Colonic mucosa (tissue), 4 donors: Measurements from ENCODE around the gene UGDH. TPM values are rescaled to one million over a fixed set of nuclear protein-coding genes. Genes with fewer than 3 reads are reported as not detected.
"Not testable (repeated sequence)": the region's sequence is repeated elsewhere in the genome, so short reads cannot be mapped to it uniquely, and the experiment has no call there.

Experiments
- DNase-seq: peaks from one replicate; pipeline ENCODE4 v3.0.0-alpha.2; 2020
- H3K27ac ChIP-seq: fragments of 200-600 bp; one replicate; pipeline ENCODE4 v1.8.0; 2021
- H3K27me3 ChIP-seq: fragments of 200-600 bp; one replicate; pipeline ENCODE4 v1.8.0; 2021
- H3K36me3 ChIP-seq: fragments of 200-600 bp; one replicate; pipeline ENCODE4 v1.8.0; 2021
- H3K4me1 ChIP-seq: fragments of 200-600 bp; one replicate; pipeline ENCODE4 v1.8.0; 2021; ENCODE audit warnings: mild to moderate bottlenecking
- H3K4me3 ChIP-seq: fragments of 200-600 bp; one replicate; pipeline ENCODE4 v1.8.0; 2021
- H3K9ac ChIP-seq, 2 donors: one replicate each; pipeline ENCODE4 v1.7.0; 2013; ENCODE audit warnings: control low read depth in 2 of 2, low read depth in 2 of 2, low read length in 2 of 2
- H3K9me3 ChIP-seq: fragments of 200-600 bp; one replicate; pipeline ENCODE4 v1.8.0; 2021
- CTCF ChIP-seq: fragments of 200-600 bp; IDR thresholded peaks from one replicate; pipeline ENCODE4 v1.8.0; 2022; ENCODE audit warnings: antibody characterized with exemption, mild to moderate bottlenecking
- intact Hi-C: fragments of 100-400 bp; cut with DNase I; formaldehyde crosslinking; loops from one replicate; pipeline ENCODE4 v1.14.1; 2022
- total RNA-seq, 2 donors: library from RNA; stranded (reverse); fragmentation: NEBNext Ultra II Directional in 1 of 2; extraction: Animal tissue kit (Norgen Biotek cat#: 25700) in 1 of 2; gene quantifications; one replicate each; pipeline ENCODE4 v1.2.1, GENCODE V29; 2021
- donor health status: healthy.
- donor health status: DM: no; HTN: no; CAD: no.
- donor health status: DM: no; HTN: no; CAD: no.

The UGDH gene
- total RNA-seq, 2 donors from 2014 or later = 265 to 328 TPM

GRCh38 chr4:39541987-39542610 lies 14.9 kb upstream of the UGDH start:
- Histone ChIP-seq H3K27ac (no peak overlapping the region), H3K4me1 (no peaks in the 10 kb centered on the region), H3K4me3 (no peak overlapping the region), H3K36me3 (no peaks in the 10 kb centered on the region), H3K27me3 (no peaks in the 10 kb centered on the region), H3K9me3 (no peaks in the 10 kb centered on the region), H3K9ac (peak overlapping the region in 1 of 2 donors; percentile 46)
- intact Hi-C loops = no loop called here
- no peak for DNase-seq
- TF ChIP-seq CTCF = no peak

- intact Hi-C loops = no loop called here
- H3K36me3 ChIP-seq = no peaks in the 10 kb centered on the region
- H3K4me1 ChIP-seq = no peaks in the 10 kb centered on the region
- H3K27me3 ChIP-seq = no peaks in the 10 kb centered on the region
- no peak overlapping the region for H3K4me3 ChIP-seq
- TF ChIP-seq CTCF = no peak
- H3K9me3 ChIP-seq = no peaks in the 10 kb centered on the region
- H3K9ac ChIP-seq = no peak overlapping the region
- no peak for DNase-seq
- peak overlapping the region; percentile 44 for H3K27ac ChIP-seq
Observed at GRCh38 chr4:39539089-39539611, 11.9 kb upstream of the UGDH start.

- no peak for TF ChIP-seq CTCF
- intact Hi-C loops = no loop called here
Observed at GRCh38 chr4:39533541-39533940, 6.3 kb upstream of the UGDH start.

GRCh38 chr4:39532237-39532636 lies 5.0 kb upstream of the UGDH start:
- H3K4me3 ChIP-seq, H3K9me3 ChIP-seq, DNase-seq, H3K9ac ChIP-seq, H3K27me3 ChIP-seq, H3K4me1 ChIP-seq, H3K27ac ChIP-seq, intact Hi-C loops, H3K36me3 ChIP-seq: not testable (repeated sequence)

More at GRCh38 chr4:39533541-39533940, 6.3 kb upstream of the UGDH start:
- Histone ChIP-seq H3K27me3 (no peaks in the 10 kb centered on the region), H3K9me3 (no peaks in the 10 kb centered on the region), H3K36me3 (no peaks in the 10 kb centered on the region), H3K9ac (no peak overlapping the region), H3K27ac (no peak overlapping the region), H3K4me1 (peaks cover 6% of the 10 kb centered on the region), H3K4me3 (no peak overlapping the region)
- DNase-seq = no peak

DNA sequence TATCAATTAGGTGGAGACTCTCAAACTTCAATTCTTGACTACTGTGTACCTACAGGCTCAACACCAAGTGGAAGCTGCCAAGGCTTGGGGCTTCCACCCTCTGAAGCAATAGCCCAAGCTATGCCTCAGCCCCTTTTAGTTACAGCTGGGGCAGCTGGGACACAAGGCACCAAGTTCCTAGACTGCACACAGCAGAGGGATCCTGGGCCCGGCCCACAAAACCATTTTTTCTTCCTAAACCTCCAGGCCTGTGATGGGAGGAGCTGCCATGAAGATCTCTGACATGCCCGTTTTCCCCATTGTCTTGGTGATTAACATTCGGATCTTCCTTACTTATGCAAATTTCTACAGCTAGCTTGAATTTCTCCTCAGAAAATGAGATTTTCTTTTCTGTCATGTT lies 3.4 kb upstream of the UGDH start:
- H3K27ac ChIP-seq = no peak overlapping the region
- H3K27me3 ChIP-seq = no peaks in the 10 kb centered on the region
- no peaks in the 10 kb centered on the region for H3K9me3 ChIP-seq
- H3K4me3 ChIP-seq = no peak overlapping the region
- DNase-seq = no peak
- TF ChIP-seq CTCF = no peak
- no peaks in the 10 kb centered on the region for H3K36me3 ChIP-seq
- peaks cover 6% of the 10 kb centered on the region for H3K4me1 ChIP-seq
- no peak overlapping the region for H3K9ac ChIP-seq
- intact Hi-C loops = no loop called here

DNA sequence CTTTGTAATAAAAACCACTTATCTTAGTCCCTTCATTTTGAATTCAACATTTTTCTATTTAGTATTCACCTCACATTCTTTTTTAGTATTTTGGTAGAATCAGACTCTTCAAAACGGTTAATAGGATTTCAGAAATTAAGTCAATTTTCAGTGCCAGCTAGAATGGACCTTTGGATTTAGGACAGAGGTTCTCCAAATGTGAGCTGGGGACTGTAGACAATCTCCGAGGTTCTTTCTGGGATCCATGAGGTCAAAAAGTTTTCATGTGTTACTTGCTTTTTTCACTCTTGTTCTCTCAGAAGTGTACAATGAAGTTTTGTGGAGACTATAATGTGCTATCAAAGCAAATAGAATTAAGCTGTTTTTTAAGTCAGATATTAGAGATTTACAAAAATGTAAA lies 2.3 kb upstream of the UGDH start:
- Histone ChIP-seq H3K4me1 (peaks cover 6% of the 10 kb centered on the region), H3K27ac (no peak overlapping the region), H3K9me3 (no peaks in the 10 kb centered on the region), H3K4me3 (no peak overlapping the region), H3K27me3 (no peaks in the 10 kb centered on the region), H3K36me3 (no peaks in the 10 kb centered on the region), H3K9ac (peak overlapping the region in 1 of 2 donors; percentile 85)
- intact Hi-C loops = no loop called here
- TF ChIP-seq CTCF = no peak
- DNase-seq = no peak
